Choroid plexus epithelial cell (primary cell): ENCODE data around the gene EPG5.

Experiments
- DNase-seq: peaks from one replicate; pipeline ENCODE4 v3.0.0-alpha.2; 2010; ENCODE audit warnings: low read depth
- H3K4me3 ChIP-seq: 2 replicates; pipeline ENCODE4 v1.5.1; 2011; ENCODE audit warnings: low read depth, mild to moderate bottlenecking, control low read depth, low read length, moderate library complexity
- TF ChIP-seq, protein P1 (sequence below): conservative IDR thresholded peaks from 2 replicates; pipeline ENCODE4 v1.5.1; 2011; ENCODE audit warnings: low read depth, mild to moderate bottlenecking, control low read depth, inconsistent platforms, low read length, moderate library complexity

Gene EPG5

DNA sequence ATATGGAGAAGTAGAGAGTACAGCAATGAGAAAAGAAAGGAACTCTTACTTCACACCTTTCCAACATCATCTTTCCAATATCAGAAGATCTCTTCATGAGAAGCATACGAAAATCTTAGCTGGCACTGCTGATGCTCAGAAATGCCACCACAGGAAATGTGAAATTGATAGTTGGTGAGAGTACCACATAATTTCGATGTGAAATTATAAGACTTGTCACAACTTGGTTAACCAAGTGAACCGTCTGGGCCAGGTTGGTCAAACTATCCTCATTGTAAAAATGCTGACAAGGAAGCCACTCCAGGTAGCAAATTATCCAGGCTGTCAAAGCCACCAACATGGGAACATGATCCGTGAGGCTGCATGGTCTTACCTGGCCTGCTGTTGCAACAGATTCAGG lies 66.5 kb downstream of the EPG5 start:
- H3K4me3 ChIP-seq: no peak overlapping the region
- no peak for DNase-seq
- TF ChIP-seq, protein P1, sequence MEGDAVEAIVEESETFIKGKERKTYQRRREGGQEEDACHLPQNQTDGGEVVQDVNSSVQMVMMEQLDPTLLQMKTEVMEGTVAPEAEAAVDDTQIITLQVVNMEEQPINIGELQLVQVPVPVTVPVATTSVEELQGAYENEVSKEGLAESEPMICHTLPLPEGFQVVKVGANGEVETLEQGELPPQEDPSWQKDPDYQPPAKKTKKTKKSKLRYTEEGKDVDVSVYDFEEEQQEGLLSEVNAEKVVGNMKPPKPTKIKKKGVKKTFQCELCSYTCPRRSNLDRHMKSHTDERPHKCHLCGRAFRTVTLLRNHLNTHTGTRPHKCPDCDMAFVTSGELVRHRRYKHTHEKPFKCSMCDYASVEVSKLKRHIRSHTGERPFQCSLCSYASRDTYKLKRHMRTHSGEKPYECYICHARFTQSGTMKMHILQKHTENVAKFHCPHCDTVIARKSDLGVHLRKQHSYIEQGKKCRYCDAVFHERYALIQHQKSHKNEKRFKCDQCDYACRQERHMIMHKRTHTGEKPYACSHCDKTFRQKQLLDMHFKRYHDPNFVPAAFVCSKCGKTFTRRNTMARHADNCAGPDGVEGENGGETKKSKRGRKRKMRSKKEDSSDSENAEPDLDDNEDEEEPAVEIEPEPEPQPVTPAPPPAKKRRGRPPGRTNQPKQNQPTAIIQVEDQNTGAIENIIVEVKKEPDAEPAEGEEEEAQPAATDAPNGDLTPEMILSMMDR: no peak

DNA sequence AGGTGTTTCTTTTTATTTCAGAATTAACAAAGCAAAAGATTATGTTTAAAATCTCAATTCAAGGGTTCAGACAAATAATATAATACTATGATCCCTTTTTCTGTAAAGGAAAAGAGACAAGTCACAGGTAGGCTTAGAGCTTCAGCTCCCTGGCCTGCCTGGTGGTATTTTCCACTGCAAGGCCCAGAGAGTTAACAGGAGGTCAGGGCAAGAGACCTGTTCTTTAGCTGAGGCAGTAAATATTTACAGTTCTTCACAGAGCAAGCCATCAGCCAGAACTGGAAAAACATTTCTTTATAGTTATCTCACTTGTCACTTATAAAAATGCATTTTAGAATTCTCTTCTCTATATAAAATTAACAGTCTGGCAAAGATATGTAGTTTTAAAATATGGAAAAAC lies 70.1 kb downstream of the EPG5 start:
- TF ChIP-seq, protein P1: no peak
- peak; percentile 49 for DNase-seq

DNA sequence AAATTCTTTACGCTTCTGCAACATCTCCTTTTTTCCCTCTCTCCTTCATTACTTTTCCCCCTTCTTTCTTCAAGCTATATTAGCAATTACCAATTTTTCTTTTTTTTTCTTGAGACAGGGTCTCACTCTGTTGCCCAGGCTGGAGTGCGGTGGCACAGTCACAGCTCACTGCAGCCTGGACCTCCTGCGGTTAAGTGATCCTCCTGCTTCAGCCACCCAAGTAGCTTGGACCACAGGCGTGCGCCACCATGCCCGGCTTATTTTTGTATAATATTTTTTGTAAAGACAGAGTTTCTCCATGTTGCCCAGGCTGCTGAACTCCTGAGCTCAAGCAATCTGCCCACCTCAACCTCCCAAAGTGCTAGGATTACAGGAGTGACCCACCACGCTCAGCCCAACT lies 70.7 kb downstream of the EPG5 start:
- no peak overlapping the region for H3K4me3 ChIP-seq
- no peak for DNase-seq
- TF ChIP-seq, protein P1: no peak

More for the DNA sequence above, 70.1 kb downstream of the EPG5 start:
- no peak overlapping the region for H3K4me3 ChIP-seq

DNA sequence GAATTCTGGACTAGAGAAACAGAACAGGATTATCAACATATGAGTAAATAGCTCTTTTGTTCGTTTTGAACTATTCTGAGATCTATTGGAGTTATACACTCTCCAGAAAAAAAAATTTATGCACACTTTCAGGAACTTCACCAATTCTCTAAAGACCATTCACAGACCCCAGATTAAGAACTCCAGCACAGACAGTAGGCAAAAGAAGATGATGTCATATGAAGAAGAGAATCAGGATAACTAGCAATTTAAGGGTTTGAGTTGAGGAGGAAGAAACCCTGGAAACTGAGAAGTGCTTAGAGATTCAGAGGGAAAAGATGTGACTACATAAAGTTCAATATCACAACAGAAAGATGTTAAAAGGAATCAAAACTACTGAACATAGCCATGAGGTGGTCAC lies 71.8 kb downstream of the EPG5 start:
- no peak for DNase-seq
- no peak overlapping the region for H3K4me3 ChIP-seq
- TF ChIP-seq, protein P1: no peak

DNA sequence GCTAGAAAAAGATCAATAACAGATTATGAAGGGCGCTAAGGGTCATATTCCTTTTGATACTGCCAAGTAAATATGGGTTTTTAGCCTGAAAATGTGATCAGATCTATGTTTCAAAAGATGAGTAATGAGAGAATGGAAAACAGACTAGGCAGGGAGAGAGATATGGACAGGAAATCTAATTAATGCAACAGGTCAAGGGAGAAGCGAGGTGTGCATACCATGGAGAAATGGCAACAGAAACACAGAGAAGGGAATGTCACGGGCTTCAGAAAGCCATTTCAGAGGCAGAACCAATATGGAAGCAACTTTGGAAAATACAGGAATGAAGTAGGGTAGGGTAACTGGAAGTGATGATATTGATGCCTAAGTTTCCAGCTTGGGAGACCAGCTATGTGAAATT lies 72.3 kb downstream of the EPG5 start:
- no peak overlapping the region for H3K4me3 ChIP-seq
- no peak for DNase-seq
- TF ChIP-seq, protein P1: no peak

DNA sequence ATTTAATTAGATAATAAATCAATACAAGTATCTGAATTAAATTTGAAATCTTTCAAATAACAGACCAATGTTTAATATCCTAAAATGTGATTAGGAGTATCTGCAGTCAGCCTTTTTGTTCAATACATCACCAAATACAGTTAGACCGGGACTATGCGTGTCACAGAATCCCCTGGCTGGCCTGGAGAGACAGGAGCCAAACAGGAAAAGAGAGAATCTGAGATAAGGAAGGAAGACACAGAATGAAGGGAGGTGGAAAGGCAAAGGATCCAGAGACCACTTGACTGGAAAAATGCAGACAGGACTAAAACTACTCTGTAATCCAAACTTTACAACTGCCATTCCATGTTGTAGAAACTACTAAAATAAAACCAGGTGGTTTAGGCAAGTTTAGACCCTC lies 75.3 kb downstream of the EPG5 start:
- TF ChIP-seq, protein P1: no peak
- no peak for DNase-seq

DNA sequence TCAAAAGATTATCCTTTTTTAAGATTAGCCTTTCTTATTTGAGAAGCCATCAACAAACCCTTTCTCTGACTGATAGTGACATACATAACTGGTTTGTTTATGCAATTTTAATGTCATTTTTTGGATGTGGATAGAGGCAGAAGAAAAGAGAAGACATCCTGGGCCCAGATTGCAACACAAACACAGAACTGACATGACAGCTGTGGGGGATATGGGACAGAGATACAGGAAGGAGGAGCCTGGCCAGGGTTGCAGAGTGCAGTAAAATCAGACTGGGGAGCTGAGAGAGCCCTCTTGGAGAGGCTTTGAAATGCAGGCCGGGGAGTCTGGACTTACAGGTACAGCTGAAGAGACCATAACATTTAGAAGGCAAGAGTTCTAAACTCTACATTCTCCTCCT lies 76.5 kb downstream of the EPG5 start:
- no peak for DNase-seq
- TF ChIP-seq, protein P1: no peak
- H3K4me3 ChIP-seq: no peak overlapping the region

More for the DNA sequence above, 75.3 kb downstream of the EPG5 start:
- no peak overlapping the region for H3K4me3 ChIP-seq
